ENCODE data around the gene KRTAP5-11. TPM values are rescaled to one million over a fixed set of nuclear protein-coding genes. Genes with fewer than 3 reads are reported as not detected.

KRTAP5-11 gene, protein sequence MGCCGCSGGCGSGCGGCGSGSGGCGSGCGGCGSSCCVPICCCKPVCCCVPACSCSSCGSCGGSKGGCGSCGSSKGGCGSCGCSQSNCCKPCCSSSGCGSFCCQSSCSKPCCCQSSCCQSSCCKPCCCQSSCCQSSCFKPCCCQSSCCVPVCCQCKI
- not detected in 5 replicates for total RNA-seq (2022; extraction: Qiagen RNA extraction; ENCODE audit: low read depth)

GRCh38 chr11:71582309-71582895 lies at the start of gene KRTAP5-11:
Gene KRTAP5-11, minus strand, starts transcription at chr11:71582875. Its CDS starts 38 bp downstream, at chr11:71582837.

DNA sequence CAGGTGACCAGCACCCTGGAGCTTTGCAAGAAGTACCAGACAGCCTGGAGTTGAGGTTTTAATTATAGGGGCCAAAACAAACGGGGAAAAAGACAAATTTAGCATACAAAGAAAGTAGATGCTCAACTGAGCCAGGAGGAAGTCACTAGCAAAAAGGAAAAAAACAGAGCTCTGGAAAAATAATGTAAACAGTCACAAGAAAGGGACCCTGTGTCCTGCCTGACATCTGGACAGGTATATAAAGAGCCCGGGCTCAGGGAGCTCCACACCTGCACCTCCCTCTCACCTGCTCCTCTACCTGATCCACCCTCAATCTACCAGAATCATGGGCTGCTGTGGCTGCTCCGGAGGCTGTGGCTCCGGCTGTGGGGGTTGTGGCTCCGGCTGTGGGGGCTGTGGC lies 17.4 kb downstream of the KRTAP5-11 start, which contains the start of gene KRTAP5-10:
Gene KRTAP5-10, plus strand, starts transcription at position 301 of the 400 bp plus-strand sequence. Its CDS starts 25 bp downstream, at position 326.

DNA sequence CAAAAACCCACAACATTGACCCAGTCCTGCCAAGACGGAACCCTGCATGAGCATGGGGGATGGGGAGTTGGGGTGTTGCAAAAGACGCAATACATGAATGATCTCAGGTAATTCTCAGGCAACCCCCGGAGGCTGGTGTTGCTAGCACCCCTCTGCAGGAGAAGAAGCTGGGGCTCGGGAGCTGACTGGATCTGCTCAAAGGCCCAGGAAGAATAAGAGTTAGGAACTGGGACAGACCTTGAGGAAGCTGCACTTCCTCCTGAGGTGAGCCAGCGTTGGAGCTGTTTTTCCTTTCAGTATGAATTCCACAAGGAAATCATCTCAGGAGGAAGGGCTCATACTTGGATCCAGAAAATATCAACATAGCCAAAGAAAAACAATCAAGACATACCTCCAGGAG lies 34.6 kb downstream of the KRTAP5-11 start, which contains the start of gene KRTAP5-9:
Gene KRTAP5-9, plus strand, starts transcription at position 301 of the 400 bp plus-strand sequence. CDS start 238 bp downstream, outside the sequence.

DNA sequence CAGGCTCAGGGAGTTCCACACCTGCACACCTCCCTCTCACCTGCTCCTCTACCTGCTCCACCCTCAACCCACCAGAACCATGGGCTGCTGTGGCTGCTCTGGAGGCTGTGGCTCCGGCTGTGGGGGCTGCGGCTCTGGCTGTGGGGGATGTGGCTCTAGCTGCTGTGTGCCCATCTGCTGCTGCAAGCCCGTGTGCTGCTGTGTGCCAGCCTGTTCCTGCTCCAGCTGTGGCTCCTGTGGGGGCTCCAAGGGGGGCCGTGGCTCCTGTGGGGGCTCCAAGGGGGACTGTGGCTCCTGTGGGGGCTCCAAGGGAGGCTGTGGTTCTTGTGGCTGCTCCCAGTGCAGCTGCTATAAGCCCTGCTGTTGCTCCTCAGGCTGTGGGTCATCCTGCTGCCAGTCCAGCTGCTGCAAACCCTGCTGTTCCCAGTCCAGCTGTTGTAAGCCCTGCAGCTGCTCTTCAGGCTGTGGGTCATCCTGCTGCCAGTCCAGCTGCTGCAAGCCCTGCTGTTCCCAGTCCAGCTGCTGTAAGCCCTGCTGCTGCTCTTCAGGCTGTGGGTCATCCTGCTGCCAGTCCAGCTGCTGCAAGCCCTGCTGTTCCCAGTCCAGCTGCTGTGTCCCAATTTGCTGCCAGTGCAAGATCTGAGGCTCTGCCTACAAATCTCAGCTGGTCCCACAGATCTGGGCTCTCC lies 44.6 kb downstream of the KRTAP5-11 start, which contains the start of gene KRTAP5-8:
Gene KRTAP5-8, plus strand, starts transcription at position 49 of the 689 bp plus-strand sequence. Its CDS starts 31 bp downstream, at position 80.

Other genes with a start within 250 kb of the KRTAP5-11 start
- 49.5 to 52.7 TPM (median 51.8 TPM) in 5 replicates for gene DHCR7, start 134.5 kb downstream of the KRTAP5-11 start, total RNA-seq (2022; extraction: Qiagen RNA extraction; ENCODE audit: low read depth)
- 44.1 to 49.8 TPM (median 46.0 TPM) in 5 replicates for gene NADSYN1, start 129.7 kb downstream of the KRTAP5-11 start, total RNA-seq (2022; extraction: Qiagen RNA extraction; ENCODE audit: low read depth)
- gene KRTAP5-7, start 55.6 kb downstream of the KRTAP5-11 start, total RNA-seq (2022; extraction: Qiagen RNA extraction; ENCODE audit: low read depth): not detected in 5 replicates
- not detected in 5 replicates for gene KRTAP5-8, start 44.9 kb downstream of the KRTAP5-11 start, total RNA-seq (2022; extraction: Qiagen RNA extraction; ENCODE audit: low read depth)
- 0.05 to 0.12 TPM in 2 of 5 replicates, not detected in the others for gene KRTAP5-9, start 34.5 kb downstream of the KRTAP5-11 start, total RNA-seq (2022; extraction: Qiagen RNA extraction; ENCODE audit: low read depth)
- gene KRTAP5-10, start 17.3 kb downstream of the KRTAP5-11 start, total RNA-seq (2022; extraction: Qiagen RNA extraction; ENCODE audit: low read depth): not detected in 5 replicates

Data from A549 treated with CpdA at 1 μM for 4 hours (cell line).